ENCODE results near the gene ICE2.
"Not testable (repeated sequence)": the region's sequence is repeated elsewhere in the genome, so short reads cannot be mapped to it uniquely, and the experiment has no call there.

ICE2 gene

GRCh38 chr15:60442763-60443162 is 36.2 kb downstream of the ICE2 start:
- DNase-seq, result no peak

GRCh38 chr15:60442031-60442650 is 36.8 kb downstream of the ICE2 start:
- DNase-seq, result no peak

- DNase-seq, result no peak
These were observed 37.6 kb downstream of the ICE2 start for GRCh38 chr15:60441331-60441730.

- no peak for DNase-seq
These were observed 40.3 kb downstream of the ICE2 start for GRCh38 chr15:60438646-60439045.

GRCh38 chr15:60428935-60429334 is 50.0 kb downstream of the ICE2 start:
- no peak for DNase-seq

GRCh38 chr15:60426870-60427508 is 52.0 kb downstream of the ICE2 start:
- DNase-seq, result no peak

GRCh38 chr15:60425461-60425860 is 53.5 kb downstream of the ICE2 start:
- DNase-seq, result no peak

- no peak for DNase-seq
These were observed 54.9 kb downstream of the ICE2 start for GRCh38 chr15:60424006-60424405.

GRCh38 chr15:60423537-60423936 is 55.4 kb downstream of the ICE2 start:
- DNase-seq, result no peak

- DNase-seq, result no peak
These were observed 57.4 kb downstream of the ICE2 start for GRCh38 chr15:60421544-60421943.

GRCh38 chr15:60420203-60420716 is 58.7 kb downstream of the ICE2 start:
- DNase-seq, result no peak

GRCh38 chr15:60419753-60420152 is 59.2 kb downstream of the ICE2 start:
- DNase-seq, result no peak

GRCh38 chr15:60418096-60418495 is 60.8 kb downstream of the ICE2 start:
- DNase-seq, result no peak

GRCh38 chr15:60417112-60417511 is 61.8 kb downstream of the ICE2 start:
- no peak for DNase-seq

- DNase-seq, result no peak
These were observed 62.5 kb downstream of the ICE2 start for GRCh38 chr15:60416484-60416883.

GRCh38 chr15:60414016-60414682 is 64.8 kb downstream of the ICE2 start:
- DNase-seq, result no peak

- no peak for DNase-seq
These were observed 65.6 kb downstream of the ICE2 start for GRCh38 chr15:60413231-60413824.

GRCh38 chr15:60412807-60413206 is 66.1 kb downstream of the ICE2 start:
- DNase-seq, result not testable (repeated sequence)

GRCh38 chr15:60411774-60412425 is 67.0 kb downstream of the ICE2 start:
- no peak for DNase-seq

- DNase-seq, result not testable (repeated sequence)
These were observed 68.6 kb downstream of the ICE2 start for GRCh38 chr15:60410350-60410749.

GRCh38 chr15:60408463-60408981 is 70.4 kb downstream of the ICE2 start:
- DNase-seq, result no peak

- DNase-seq, result no peak
These were observed 71.5 kb downstream of the ICE2 start for GRCh38 chr15:60407415-60407805.

All from NCI-H1417 treated with DMSO at 0.1 percent for 48 hours (cell line).